GM19238 (cell line): ENCODE measurements around the gene DNAJB11.
"Not testable (repeated sequence)": the region's sequence is repeated elsewhere in the genome, so short reads cannot be mapped to it uniquely, and the experiment has no call there.

ENCODE experiments used
- DNase-seq: peaks from one replicate; pipeline ENCODE4 v3.0.0; 2011; ENCODE audit warnings: low spot score; ENCODE audit not compliant: insufficient read length

Gene DNAJB11

GRCh38 chr3:186570096-186570940 is at the start of gene DNAJB11:
Gene DNAJB11, plus strand, starts transcription at chr3:186570720. Its CDS starts 178 bp downstream, at chr3:186570898.
- peak; percentile 88 for DNase-seq

GRCh38 chr3:186520957-186521842 is 49.3 kb upstream of the DNAJB11 start:
- DNase-seq: no peak

GRCh38 chr3:186523022-186523421 is 47.5 kb upstream of the DNAJB11 start:
- DNase-seq: no peak

- DNase-seq: no peak
Measured at GRCh38 chr3:186523434-186523833, 47.1 kb upstream of the DNAJB11 start.

GRCh38 chr3:186524616-186525015 is 45.9 kb upstream of the DNAJB11 start:
- no peak for DNase-seq

GRCh38 chr3:186525369-186526255 is 44.9 kb upstream of the DNAJB11 start:
- no peak for DNase-seq

- no peak for DNase-seq
Measured at GRCh38 chr3:186526256-186526606, 44.3 kb upstream of the DNAJB11 start.

- no peak for DNase-seq
Measured at GRCh38 chr3:186529201-186529999, 41.1 kb upstream of the DNAJB11 start.

GRCh38 chr3:186530415-186530814 is 40.1 kb upstream of the DNAJB11 start:
- DNase-seq: no peak

GRCh38 chr3:186531694-186532093 is 38.8 kb upstream of the DNAJB11 start:
- DNase-seq: not testable (repeated sequence)

GRCh38 chr3:186532598-186533072 is 37.9 kb upstream of the DNAJB11 start:
- DNase-seq: no peak

- no peak for DNase-seq
Measured at GRCh38 chr3:186534113-186534669, 36.3 kb upstream of the DNAJB11 start.

GRCh38 chr3:186536883-186537844 is 33.4 kb upstream of the DNAJB11 start:
- no peak for DNase-seq

GRCh38 chr3:186538779-186539178 is 31.7 kb upstream of the DNAJB11 start:
- no peak for DNase-seq

GRCh38 chr3:186540221-186540834 is 30.2 kb upstream of the DNAJB11 start:
- no peak for DNase-seq

- no peak for DNase-seq
Measured at GRCh38 chr3:186540835-186541226, 29.7 kb upstream of the DNAJB11 start.

- no peak for DNase-seq
Measured at GRCh38 chr3:186544281-186544680, 26.2 kb upstream of the DNAJB11 start, which contains the start of gene CRYGS. Gene CRYGS, minus strand, starts transcription at chr3:186544380. Its CDS starts 54 bp downstream, at chr3:186544326.

- DNase-seq: no peak
Measured at GRCh38 chr3:186549497-186549896, 21.0 kb upstream of the DNAJB11 start.
